Activated CD4-positive, alpha-beta T cell treated with anti-CD3 and anti-CD28 coated beads for 48 hours (primary cell): Measurements from ENCODE around the gene GRIN2A.

ENCODE experiments used
- DNase-seq: peaks from one replicate; pipeline ENCODE4 v3.0.0-alpha.2; 2020

Gene GRIN2A

GRCh38 chr16:10027553-10027952, 154.7 kb downstream of the GRIN2A start:
- DNase-seq: no peak

GRCh38 chr16:10026593-10026992, 155.6 kb downstream of the GRIN2A start:
- DNase-seq: no peak

DNA sequence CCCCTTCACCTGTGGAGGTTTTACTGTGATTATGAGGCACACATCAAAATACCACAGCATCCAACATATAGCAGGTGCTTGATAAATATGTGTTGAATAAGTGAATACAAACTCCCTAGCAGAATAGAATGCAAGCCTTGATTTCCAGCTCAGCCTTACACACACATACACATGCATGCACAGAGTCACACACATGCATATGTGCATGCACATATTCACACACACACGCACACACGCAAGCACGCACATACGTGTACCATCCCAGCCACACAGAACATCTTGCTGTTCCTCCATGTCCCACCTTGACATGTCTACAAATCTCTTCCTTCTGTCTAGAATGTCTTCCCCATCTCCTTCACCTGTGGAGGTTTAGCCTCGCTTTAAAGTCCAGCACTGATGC, 160.1 kb downstream of the GRIN2A start:
- DNase-seq: no peak

GRCh38 chr16:10020866-10021265, 161.4 kb downstream of the GRIN2A start:
- DNase-seq: no peak

- no peak for DNase-seq
These were observed 165.5 kb downstream of the GRIN2A start for GRCh38 chr16:10016752-10017151.

GRCh38 chr16:10015397-10015796, 166.8 kb downstream of the GRIN2A start:
- DNase-seq: no peak

DNA sequence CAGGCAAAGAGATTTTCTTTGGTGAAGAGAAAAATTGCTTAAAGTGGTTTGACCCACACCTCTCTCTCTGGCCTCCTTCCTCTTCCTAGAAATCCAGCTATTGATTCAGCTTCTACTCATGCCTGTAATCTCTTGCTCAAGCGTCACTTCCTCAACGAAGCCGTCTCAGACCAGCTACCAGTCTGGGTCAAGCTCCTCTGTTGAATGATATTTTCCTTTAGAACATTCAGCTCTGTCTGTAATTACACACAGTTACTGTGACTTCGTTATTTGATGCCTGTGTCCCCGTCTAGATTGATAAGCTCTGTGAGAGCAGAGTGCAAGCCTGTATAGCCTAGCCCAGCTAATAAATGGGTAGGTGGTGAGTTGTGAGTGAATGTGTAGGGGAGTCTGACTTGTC, 168.5 kb downstream of the GRIN2A start:
- no peak for DNase-seq

DNA sequence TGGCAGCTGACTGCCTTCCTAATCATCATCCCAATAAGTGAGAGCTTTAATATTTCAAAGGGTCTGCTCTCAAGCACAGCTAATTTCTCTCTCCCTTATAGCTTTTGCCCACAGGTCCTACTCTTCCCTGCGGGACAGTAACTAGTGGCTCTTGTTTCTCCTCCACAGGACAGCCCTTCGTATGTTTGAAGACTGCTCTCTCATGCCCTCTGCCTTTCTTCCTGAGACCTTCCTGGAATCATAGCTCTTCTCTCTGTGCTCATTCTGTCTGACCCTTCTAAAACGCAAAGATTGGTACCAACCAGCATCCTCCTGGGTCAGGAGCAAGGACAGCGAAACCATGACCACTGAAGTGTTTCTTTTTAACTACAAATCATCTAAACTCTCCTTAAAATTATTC, 168.9 kb downstream of the GRIN2A start:
- no peak for DNase-seq

DNA sequence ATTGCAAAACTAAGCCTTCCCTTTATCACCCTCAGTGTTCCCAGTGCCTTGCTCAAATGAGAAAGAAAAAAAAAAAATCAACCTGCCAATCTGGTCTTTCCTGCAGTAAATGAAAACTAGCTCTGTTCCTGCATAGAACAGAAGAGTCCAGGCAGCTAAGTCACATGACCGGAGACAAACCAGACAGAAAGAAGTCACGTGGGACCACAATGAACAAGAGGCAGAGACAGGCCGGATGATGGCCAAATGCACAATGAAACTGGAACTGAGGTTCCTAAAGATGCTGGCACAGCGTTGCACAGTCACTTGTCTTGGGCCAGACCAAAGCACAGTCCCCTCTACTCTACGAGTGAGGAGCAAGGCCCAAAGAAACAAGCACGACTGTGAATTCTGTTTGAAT, 172.5 kb downstream of the GRIN2A start:
- no peak for DNase-seq

DNA sequence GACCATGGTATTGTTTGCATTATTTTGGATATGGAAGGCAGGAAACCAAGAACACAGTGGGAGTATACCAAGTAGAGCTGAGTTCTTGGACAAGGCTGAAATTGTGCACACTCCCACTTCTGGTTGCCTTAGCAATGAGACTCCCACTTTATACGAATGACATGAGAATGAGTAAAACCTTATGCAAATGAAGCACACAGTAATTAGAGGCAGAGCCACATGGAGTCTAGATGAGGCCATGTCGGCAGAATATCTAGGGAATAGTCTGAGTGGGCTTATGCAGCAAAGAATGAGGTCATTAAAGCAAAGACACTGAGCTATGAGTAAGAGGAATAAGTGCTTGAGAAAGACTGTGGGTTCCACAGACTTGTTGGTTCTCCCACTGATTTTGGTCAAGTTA, 178.7 kb downstream of the GRIN2A start:
- no peak for DNase-seq

GRCh38 chr16:10001258-10001775, 180.9 kb downstream of the GRIN2A start:
- no peak for DNase-seq

GRCh38 chr16:9996221-9996620, 186.0 kb downstream of the GRIN2A start:
- no peak for DNase-seq

DNA sequence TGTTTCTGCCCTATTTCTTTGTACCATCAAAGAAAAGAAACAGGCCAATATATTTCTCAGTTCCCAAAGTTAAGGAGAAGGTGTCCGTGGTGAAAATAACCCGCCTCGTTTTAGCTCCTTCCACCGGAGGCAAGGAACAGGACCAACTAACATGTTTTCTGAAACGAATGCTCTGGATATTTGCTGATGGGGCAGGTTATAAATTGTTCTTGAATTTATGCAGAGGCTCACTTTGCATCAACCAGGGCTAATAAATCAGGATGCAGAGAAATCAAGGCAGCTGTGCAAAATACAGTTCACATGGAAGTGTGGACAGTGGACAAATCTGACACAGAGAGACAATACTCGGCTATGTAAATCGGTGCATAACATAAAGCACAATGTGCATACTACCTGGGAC, 189.8 kb downstream of the GRIN2A start:
- DNase-seq: no peak

DNA sequence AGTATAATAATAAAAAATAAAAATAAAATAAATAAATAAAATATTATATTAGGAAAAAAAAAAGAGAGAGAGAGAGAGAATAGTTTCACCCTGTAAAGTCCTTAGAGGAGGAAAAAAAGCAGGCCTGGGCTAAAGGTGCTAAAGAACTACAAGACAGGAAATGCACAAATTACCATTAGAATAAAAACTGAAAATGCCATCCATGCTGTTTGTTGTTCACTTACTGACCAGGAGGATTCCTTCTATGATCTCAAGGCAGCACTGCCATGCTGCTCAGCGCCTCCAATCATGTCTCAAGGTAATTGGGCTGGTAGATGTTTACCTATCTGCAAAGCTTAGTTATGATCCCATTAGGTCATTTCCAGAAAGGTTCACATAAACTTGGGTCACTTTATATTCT, 201.2 kb downstream of the GRIN2A start:
- DNase-seq: no peak

DNA sequence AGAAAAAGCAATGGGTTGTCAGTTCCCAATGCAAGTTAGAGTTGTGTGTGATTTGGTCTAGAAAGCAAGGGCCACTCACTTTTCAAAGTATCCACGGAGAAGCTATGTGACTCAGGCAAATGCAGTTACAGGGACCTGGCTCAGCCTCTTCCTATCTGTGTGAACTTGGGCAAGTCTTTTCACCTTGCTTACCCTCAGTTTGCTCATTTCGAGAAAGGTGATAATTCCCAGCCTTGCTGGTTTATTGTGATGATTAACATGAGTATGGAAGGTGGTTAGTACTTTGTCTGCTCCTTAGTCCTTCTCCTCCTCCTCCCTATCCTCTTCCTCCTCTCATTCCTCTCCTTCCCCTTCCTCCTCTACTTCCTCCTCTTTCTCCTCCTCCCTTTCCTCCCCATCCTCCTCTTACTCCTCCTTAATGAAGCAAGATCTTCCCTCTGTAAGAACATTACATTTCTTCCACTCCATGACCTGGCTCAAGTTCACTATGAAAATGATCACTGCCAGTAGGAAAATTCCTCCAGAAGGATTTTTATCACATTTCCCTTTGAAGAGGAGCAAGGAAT, 204.0 kb downstream of the GRIN2A start:
- DNase-seq: no peak

DNA sequence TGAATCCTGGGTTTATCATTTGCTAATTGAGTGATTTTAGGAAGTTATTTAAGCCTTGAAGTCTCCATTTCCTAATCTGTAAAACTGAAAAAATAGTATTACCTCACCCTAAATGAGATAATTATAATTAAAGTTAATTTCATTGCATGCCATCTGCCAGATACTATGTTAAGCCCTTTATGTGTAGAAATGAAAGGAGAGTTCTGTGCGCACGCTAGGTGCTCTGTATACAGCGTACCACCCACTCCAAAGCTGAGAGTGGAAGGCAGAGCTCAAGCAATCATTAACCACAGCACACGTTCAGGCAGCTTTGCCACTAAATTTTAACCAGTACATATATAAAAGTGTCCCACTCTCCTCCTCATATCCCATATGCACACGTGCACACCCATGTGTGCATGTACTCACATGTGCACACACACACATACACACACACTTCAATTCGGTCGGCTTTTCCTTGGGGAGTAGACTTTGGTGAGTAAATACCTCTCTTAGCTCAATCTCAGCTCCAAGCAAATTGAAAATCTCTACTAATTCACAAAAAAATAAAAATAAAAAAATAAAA, 204.8 kb downstream of the GRIN2A start:
- DNase-seq: no peak

DNA sequence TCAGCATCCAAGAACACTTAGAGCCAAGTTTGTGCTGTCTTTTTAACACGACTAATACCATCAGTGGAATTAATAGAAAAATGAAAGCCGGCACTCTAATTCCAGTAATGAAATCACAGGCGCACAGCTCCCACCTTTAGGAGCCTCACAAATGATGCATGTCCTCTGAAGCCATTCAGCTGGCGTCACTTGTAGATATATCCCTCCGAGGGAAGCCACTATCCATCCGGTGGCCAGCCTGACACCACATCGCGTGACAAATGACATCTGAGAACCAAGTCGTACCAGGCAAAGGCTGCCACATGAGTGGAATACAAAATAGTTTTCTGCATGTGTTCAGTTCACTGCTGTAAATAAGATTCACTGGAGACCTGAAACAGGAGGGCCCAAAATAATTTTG, 205.6 kb downstream of the GRIN2A start:
- DNase-seq: no peak

- no peak for DNase-seq
These were observed 210.3 kb downstream of the GRIN2A start for GRCh38 chr16:9971907-9972306.

GRCh38 chr16:9970796-9971195, 211.4 kb downstream of the GRIN2A start:
- no peak for DNase-seq

DNA sequence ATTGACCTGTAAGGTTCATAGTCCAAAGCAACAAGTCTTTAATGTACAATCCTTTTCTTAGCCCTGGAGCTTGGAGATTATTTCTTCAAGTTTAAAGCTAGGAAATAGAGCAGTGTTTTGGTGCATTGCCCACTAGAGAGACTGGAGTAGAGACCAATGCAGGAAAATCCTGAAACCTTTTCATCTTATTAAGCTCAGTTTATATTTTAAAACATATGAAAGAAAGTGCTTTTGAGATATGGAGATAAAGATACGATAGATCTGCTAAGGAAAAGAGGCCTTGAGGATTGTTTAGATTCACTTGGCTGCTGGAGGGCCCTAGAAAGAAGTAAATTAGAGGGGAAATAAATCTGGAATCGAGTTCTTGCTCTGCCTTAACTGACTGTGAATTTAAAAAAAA, 212.0 kb downstream of the GRIN2A start:
- no peak for DNase-seq

DNA sequence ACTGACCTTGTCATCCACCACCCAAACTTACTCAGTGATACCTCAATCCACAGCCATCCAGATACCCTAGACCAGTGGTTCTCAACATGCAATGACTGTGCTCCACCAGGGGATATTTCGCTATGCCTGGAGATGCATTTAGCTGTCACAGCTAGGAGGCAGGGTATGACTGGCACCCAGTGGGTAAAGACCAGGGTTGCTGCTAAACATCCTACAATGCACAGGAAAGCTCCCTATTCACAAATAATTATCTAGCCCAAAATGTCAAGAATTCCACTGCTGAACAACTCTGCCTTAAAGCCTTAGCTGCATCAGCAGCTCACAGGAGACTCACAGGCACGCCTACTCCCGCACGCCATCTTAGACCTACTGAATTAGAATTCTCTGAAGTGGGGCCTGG, 212.6 kb downstream of the GRIN2A start:
- DNase-seq: no peak

- DNase-seq: peak; percentile 3
These were observed 215.6 kb downstream of the GRIN2A start for GRCh38 chr16:9966569-9967157.

DNA sequence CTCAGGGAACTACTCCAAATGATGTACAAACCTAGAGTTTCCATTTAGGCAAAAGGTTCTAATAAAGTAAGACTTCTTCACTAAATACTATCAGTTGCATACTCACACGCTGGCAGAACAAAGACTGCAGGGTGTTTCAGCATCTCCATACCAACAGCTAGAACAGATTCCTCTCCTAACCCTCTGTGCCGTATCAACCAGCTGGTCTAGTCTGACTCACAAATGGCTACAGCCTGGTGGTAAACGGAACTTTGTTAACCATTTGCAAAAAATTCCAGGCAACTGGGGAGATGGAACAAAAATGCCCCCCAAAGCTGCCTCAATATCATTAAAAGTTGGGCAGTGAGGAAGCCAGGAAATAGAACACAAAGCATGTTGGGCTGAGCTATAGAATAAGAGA, 217.1 kb downstream of the GRIN2A start:
- DNase-seq: no peak

- DNase-seq: no peak
These were observed 217.8 kb downstream of the GRIN2A start for GRCh38 chr16:9964426-9964825.

- no peak for DNase-seq
These were observed 224.8 kb downstream of the GRIN2A start for GRCh38 chr16:9957433-9957832.
